Stimulated activated CD8-positive, alpha-beta memory T cell treated with anti-CD3 and anti-CD28 coated beads, Interleukin-4, amount 100 ng/mL, for 48 hours (primary cell): ENCODE results near the gene KDM2B.

Source experiments
- DNase-seq: peaks from one replicate; pipeline ENCODE4 v3.0.0-alpha.2; 2020

The KDM2B gene

DNA sequence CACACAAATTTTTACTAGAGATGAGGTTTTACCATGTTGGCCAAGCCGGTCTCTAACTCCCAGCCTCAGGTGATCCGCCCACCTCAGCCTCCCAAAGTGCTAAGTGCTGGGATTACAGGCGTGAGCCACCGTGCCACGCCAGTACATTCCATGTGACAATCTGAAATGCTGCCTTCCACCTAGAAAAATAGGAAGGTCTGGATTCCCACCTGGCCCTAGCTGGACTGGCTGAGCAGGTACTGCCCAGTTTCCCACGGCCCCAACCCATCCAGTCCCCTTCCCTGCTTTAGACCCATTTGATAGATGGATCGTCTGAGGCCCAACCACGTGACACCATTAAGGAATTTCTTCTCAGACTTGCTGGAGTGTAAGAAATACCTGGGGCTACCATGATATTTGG is 55.4 kb downstream of the KDM2B start:
- no peak for DNase-seq

- DNase-seq: no peak
These were observed 56.5 kb downstream of the KDM2B start for GRCh38 chr12:121524196-121524916.

DNA sequence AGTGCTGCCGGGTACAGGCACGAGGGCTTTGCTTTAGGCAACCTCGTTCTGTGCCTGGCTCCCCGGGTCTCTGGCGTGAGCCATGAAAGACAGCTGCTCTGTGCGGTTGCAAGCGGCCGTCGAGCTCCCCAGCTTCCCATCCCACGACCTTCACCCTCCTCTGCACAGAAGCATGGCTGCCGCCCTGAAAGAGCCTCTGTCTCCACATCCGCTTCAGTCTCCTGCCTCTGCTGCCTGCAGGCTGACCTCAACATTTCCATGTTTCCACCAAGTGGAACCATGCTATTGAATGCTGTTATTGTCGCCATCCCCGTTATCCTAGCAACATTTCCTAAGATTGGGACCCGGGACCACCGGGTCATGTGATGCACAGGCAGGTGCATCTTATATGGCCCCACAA is 57.1 kb downstream of the KDM2B start:
- DNase-seq: no peak

DNA sequence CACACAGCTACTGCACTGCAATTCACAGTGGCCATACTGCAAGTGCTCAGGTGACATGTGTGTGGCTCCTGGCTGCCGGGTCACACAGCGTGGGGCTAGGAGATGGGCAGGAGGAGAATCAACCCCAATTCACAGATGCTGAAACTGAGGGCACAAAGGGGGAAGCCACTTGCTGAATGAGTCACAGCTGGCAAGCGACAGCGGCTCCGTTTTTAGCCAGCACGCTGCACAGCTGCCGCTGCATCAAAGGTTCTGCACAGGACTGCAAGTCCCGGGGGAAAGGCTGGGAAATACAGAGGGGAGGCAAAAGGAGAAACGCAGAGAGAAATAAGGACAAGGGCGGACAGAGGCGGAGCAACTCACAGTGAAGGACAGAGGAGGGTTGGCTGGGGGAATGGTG is 57.9 kb downstream of the KDM2B start:
- no peak for DNase-seq

GRCh38 chr12:121520586-121521086 is 60.2 kb downstream of the KDM2B start:
- DNase-seq: no peak

GRCh38 chr12:121520119-121520518 is 60.7 kb downstream of the KDM2B start:
- no peak for DNase-seq

DNA sequence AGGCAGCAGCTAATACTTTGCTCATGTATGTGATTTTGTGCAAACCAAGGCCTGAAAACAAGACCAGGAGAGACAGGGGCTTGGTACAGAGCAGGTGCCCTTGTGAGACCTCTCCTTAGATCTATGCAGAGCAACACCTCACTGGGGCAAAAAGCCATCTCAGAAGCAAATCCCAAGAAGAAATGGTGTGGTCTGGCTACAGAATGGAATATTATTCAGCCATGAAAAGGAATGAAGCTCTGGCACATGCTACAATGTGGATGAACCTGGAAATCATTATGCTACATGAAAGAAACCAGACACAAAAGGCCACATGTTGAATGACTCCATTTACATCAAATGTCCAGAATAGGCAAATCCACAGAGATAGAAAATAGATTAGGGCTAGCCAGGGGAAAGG is 61.6 kb downstream of the KDM2B start:
- no peak for DNase-seq

GRCh38 chr12:121518656-121519055 is 62.2 kb downstream of the KDM2B start:
- DNase-seq: no peak

GRCh38 chr12:121516437-121517011 is 64.3 kb downstream of the KDM2B start:
- no peak for DNase-seq

DNA sequence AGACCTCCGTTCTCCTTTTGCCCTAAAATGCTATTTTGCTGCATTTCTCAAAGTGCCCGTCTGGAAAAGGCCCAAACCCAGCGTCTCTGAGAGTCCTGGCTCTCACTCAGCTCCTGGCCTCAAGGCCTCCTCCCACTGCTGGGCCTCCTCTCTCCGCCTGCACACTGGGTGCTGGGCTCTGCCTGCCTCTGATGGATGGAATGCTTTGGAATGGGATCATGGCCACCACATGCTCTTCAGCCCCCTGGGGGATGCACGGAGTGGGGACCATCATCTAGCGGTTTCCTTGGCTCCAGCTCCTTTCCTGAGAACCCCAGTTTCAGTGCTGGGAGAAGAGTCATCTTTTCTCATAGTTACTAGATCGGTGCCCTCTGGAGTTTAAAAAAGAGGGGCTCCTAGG is 65.2 kb downstream of the KDM2B start:
- no peak for DNase-seq

- no peak for DNase-seq
These were observed 66.6 kb downstream of the KDM2B start for GRCh38 chr12:121514184-121514742.

- DNase-seq: peak; percentile 60
These were observed 67.2 kb downstream of the KDM2B start for GRCh38 chr12:121513464-121514183.

DNA sequence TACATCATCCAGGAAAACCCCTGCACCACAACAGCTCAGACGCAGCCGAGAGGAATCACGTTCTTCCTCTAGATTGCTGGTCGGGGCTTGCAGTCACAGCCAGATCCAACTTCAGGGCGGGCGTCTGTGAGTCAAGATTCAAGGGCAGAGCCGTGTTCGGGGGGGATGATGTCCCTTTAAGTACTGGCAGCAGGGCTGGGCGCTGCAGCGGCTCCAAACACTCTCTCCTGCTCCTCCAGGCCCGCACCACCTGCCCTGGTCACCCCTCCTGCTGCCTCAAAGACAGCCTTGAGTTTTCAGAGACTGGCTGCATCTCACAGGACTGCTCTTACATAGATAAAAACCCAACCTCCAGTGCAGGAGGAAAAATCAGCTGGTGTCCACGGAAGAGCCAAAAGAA is 68.3 kb downstream of the KDM2B start:
- DNase-seq: no peak

DNA sequence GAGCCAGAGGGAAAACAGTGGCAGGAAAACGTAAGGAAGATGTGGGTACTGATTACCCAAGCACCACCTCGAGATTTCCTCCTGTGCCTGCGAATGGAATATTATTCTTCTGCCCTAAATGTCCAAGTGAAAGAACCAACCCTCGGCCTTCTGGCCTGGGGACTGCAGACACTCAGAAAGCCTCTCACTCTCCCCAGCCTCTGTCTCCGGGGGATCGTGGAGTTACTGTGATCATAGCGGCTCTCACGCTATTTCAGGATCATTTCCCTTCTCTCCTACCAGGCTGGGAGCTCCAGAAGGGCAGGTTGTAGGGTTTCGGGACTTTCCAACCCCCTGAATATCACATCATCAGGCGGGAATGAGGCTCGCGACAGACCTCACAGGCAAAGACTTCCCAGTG is 68.9 kb downstream of the KDM2B start:
- no peak for DNase-seq

DNA sequence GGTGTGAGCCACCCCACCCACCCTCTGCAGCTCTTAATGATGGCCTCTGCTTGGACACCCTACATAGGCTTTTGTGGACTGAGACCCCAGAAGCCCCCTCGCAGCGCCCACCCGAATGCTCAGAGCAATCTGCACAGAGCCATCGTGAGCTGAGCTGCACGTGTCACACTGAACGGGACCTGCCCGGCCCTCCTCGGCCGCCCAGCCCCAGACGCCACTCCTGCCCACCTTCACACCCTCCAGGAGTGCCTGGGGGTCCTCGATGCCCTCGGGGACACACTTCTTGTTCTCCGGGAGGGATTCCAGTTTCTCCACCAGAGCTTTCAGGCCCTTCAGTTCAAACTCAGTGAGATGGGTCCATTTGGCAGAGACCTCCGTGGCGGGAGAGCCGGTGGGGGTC is 71.5 kb downstream of the KDM2B start:
- DNase-seq: no peak

DNA sequence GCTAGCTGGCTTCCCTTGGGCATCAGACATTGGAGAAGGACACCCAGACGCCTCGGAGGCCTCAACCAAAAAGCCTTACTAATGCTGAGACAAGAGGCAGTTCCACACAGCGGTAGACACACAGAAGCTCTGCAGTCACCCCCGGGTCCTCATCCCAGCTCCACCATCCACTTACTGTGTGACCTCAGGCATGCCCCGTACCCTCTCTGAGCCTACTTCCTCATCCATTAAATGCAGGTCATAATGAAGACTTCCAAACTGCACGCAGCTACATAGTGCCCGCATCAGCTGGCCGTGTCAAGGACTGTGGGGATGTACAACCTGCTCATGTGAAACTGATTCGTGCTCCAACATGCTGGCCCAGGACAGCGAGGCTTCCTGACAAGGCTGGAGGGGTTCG is 72.3 kb downstream of the KDM2B start:
- no peak for DNase-seq

- DNase-seq: no peak
These were observed 72.8 kb downstream of the KDM2B start for GRCh38 chr12:121507984-121508383.

- DNase-seq: no peak
These were observed 73.6 kb downstream of the KDM2B start for GRCh38 chr12:121507245-121507644.

DNA sequence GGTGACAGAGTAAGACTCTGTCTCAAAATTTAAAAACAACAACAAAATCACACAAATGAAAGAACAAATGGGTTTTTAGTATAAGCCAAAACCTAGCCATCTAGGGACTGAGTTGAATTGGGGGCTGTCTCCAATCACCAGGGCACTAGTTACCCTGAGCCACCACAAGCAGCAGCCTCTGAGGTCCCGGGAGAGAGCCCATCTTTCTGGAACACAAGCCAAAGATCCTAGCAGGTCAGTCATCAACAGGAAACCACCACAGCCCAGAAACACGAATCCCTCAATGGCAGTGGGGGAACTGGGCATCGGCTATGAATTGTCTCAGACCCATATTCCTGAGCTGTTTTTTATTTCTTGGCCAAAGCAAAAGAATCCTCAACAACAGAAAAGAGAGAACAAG is 75.3 kb downstream of the KDM2B start:
- DNase-seq: no peak

DNA sequence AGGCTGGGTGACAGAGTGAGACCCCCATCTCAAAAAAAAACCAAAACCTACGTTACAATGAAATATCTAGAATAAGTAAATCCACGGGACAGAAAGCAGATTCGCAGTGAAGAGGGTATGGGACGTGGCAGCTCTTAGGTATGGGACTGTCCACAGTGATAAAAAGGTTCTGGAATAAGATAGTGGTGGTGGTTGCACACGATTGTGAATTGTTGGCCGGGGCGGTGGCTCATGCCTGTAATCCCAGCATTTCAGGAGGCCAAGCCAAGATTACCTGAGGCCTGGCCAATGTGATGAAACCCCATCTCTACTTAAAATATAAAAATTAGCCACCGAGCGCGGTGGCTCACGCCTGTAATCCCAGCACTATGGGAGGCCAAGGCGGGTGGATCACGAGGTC is 76.3 kb downstream of the KDM2B start:
- DNase-seq: no peak

DNA sequence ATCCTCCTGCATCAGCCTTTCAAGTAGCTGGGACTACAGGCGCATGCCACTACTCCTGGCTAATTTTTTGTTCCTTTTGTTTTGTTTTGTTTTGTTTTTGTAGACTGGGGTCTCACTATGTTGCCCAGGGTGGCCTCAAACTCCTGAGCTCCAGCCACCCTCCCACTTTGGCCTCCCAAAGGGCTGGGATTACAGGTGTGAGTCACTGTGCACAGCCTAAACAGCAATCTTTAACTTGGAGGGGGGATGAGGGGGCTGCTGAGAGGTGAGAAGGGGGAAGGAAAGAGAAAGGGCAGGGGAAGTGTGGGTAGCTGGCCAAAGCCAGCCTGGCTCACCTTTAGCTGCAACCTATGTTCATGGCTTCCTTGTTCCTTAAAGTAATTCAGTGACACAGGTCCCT is 77.4 kb downstream of the KDM2B start:
- no peak for DNase-seq

GRCh38 chr12:121501946-121502345 is 78.9 kb downstream of the KDM2B start:
- DNase-seq: no peak

DNA sequence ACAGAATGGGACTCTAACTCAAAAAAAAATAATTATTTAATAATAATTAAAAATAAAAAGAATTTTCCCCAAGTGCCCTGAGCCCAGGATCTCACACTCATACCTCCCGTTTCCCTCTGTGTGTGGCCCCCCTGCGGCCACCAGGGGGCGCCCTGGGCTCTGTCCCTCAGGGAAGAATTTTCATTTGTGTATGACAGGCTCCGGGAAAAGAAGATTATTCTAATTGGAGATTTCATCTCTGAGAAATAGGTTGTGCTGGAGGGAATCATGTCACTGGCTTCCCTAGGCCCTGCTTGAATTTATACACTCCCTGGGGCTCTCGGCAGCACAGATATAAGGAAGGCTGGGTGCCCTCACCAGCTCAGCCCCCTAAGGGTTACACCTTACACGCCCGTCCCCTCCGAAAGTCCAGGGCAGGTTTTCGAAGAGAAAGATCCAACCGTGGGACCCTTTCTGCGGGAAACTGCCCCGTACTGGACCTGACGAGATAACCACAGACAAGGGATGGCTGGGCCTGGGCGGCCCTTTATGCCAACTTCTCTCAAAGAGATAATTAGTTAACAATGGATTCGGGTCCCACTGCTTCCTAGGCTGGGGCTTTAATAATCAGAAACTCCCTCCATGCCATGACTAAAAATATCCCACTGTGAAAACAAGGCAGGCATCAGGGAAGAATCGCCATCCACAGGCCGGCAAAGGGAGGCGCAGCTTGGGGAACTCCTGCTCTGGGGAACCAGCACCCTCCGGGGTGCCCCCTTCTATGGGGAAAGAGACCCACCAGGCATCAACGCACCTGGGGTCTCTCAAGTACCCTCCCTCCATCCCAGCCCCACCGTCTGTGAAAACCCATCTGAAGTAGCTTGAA is 80.7 kb downstream of the KDM2B start:
- peak; percentile 85 for DNase-seq
